Psoas muscle (tissue), 8 donors: Measurements from ENCODE around the gene GPX4. TPM values are rescaled to one million over a fixed set of nuclear protein-coding genes. Genes with fewer than 3 reads are reported as not detected.

Experiments used
- ATAC-seq, 4 donors: fragments of 200-7000 bp; cut with Tn5 transposase; one replicate each; pipeline ENCODE4 v1.9.1; 2020; ENCODE audit warnings: moderate library complexity in 3 of 4, mild to moderate bottlenecking in 2 of 4
- DNase-seq, 2 donors: peaks; one replicate each; pipeline ENCODE4 v3.0.0-alpha.2; 2020
- H3K27ac ChIP-seq: fragments of 200-600 bp; one replicate; pipeline ENCODE4 v1.8.0; 2022
- H3K27me3 ChIP-seq, 3 donors: fragments of 200-600 bp in 1 of 3; one replicate each; pipeline versions ENCODE4 v1.6.1 to v1.8.0; 2013 to 2022; ENCODE audit warnings: low read length in 2 of 3, mild to moderate bottlenecking in 2 of 3, moderate library complexity in 1 of 3; ENCODE audit not compliant: insufficient read depth in 3 of 3
- H3K36me3 ChIP-seq, 2 donors: fragments of 200-600 bp in 1 of 2; one replicate each; pipeline versions ENCODE4 v1.6.1 to v1.8.0; 2013 to 2022; ENCODE audit warnings: low read depth in 1 of 2, mild to moderate bottlenecking in 1 of 2, moderate library complexity in 1 of 2; ENCODE audit not compliant: insufficient read depth in 1 of 2
- H3K4me1 ChIP-seq: fragments of 200-600 bp; one replicate; pipeline ENCODE4 v1.8.0; 2022
- H3K4me3 ChIP-seq: fragments of 200-600 bp; one replicate; pipeline ENCODE4 v1.8.0; 2022; ENCODE audit warnings: mild to moderate bottlenecking
- H3K9me3 ChIP-seq: fragments of 200-600 bp; one replicate; pipeline ENCODE4 v1.8.0; 2022
- WGBS, 3 donors: extraction: QIAGEN DNeasy Blood & Tissue Kit; methylation state at CpG; one replicate each; pipeline versions ENCODE4 v1.1.6 to v1.1.7; 2013; 5-methylcytosine and 5-hydroxymethylcytosine counted together
- intact Hi-C, 2 donors: fragments of 100-400 bp; cut with DNase I; formaldehyde crosslinking; loops; one replicate each; pipeline versions ENCODE4 v1.11.0 to v1.14.2; 2022
- polyA plus RNA-seq, 3 donors: library from polyadenylated mRNA; stranded (reverse); fragments of 200-250 nt; gene quantifications; one replicate each; pipeline ENCODE4 v1.2.3, GENCODE V29; 2013
- total RNA-seq, 4 donors: library from RNA; stranded (reverse); fragmentation: NEBNext Ultra II Directional in 2 of 4; extraction: Animal tissue kit (Norgen Biotek cat#: 25700) in 2 of 4; gene quantifications; one replicate each; pipeline versions ENCODE4 v1.2.1 to v1.2.4, GENCODE V29; 2021 to 2023
- TF ChIP-seq, protein P1 (sequence below): fragments of 200-600 bp; IDR thresholded peaks from one replicate; pipeline ENCODE4 v1.8.0; 2022; ENCODE audit warnings: antibody characterized with exemption
- donor health status: healthy with polysubstance abuse.
- donor health status: DM: no; HTN: no; CAD: no; lungs with moderate emphysema.
- donor health status: Bipolar disorder and iron deficiency.
- donor health status: healthy.
- donor health status: DM: yes; HTN: yes; CAD: no.
- donor health status: DM: no; HTN: no; CAD: no.
- donor health status: DM: no; HTN: no; CAD: no.
- donor health status: DM: yes; HTN: yes; CAD: no.

Gene GPX4
- total and polyA plus RNA-seq, 7 donors: 279 to 762 (median 490) TPM

DNA sequence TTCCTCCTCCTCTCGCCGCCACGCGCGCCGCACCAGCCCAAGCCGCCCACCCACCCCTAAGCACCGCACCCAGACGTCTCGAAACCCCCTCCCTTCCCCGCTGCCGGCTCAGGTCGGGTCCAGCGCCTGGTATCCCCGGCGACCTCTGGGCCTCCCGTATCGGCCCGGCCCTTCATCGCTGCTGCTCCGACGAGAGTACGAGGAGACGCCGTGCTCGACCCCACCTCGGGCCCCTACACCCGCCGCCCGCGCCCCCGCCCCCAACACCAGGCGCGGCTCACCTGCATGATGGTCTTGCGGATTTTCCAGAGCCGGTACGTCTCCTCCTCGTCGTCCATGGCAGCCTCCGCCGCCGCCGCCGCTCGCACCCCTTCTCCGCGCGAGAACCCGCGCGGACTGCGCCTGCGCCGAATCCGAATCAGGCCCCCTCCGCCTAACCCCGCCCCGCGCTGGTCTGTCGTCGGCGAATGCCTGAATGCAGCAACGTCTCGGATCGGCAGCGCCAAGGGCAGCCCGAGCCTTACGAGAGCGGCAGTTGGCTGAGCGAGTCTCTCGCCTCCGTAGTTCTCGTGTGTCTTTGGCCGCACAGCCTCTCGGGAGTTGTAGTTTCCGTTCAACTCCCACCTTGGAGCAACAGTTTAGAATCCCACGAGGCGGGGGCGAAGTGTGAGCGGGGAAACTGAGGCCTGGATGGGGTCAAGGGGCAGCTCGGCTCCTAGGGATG is 8.7 kb upstream of the GPX4 start, which contains the start of gene POLR2E:
Gene POLR2E (minus strand): TSS at position 398 of the 724 bp plus-strand sequence. CDS start 60 bp downstream, at position 338.
- DNase-seq (peak; percentile 98 to 100), ATAC-seq (peak; percentile 96 to 98 (median 97))
- Histone ChIP-seq H3K27me3 (no peaks in the 10 kb centered on the region), H3K36me3 (peaks cover 0 to 36% of the 10 kb centered on the region in 2 donors), H3K27ac (peak within 1 kb of the TSS; percentile 73), H3K4me1 (peaks cover 15% of the 10 kb centered on the region), H3K4me3 (peak within 1 kb of the TSS; percentile 78), H3K9me3 (no peaks in the 10 kb centered on the region)
- TF ChIP-seq, protein P1, sequence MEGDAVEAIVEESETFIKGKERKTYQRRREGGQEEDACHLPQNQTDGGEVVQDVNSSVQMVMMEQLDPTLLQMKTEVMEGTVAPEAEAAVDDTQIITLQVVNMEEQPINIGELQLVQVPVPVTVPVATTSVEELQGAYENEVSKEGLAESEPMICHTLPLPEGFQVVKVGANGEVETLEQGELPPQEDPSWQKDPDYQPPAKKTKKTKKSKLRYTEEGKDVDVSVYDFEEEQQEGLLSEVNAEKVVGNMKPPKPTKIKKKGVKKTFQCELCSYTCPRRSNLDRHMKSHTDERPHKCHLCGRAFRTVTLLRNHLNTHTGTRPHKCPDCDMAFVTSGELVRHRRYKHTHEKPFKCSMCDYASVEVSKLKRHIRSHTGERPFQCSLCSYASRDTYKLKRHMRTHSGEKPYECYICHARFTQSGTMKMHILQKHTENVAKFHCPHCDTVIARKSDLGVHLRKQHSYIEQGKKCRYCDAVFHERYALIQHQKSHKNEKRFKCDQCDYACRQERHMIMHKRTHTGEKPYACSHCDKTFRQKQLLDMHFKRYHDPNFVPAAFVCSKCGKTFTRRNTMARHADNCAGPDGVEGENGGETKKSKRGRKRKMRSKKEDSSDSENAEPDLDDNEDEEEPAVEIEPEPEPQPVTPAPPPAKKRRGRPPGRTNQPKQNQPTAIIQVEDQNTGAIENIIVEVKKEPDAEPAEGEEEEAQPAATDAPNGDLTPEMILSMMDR: no peak
- WGBS, 3 donors: 0% methylated on average over 61 to 81 of the region's 81 CpGs
- intact Hi-C loops: loop anchor here (5.0 kb wide), 1 partner anchor 53 kb away; the partner anchor contains the start of gene ABCA7 (in 2 of the 2)

DNA sequence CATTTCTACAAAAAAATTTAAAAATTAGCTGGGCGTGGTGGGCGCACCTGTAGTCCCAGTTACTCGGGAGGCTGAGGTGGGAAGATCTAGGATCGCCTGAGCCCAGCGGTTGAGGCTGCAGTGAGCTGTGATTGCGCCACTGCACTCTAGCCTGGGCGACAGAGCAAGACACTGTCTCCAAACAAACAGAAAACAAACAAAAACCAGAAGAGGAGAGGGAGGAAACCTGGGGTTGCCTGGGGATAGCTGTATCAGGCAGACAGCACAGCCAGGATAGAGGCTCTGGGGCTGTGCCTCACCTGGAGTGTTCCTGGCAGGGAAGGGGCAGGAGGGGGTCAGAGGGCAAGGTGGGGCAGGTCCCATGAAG is 6.0 kb upstream of the GPX4 start:
- peak in 1 of 2 donors; percentile 47 for DNase-seq
- Histone ChIP-seq H3K27ac (peak overlapping the region; percentile 97), H3K36me3 (peaks cover 0 to 10% of the 10 kb centered on the region in 2 donors), H3K27me3 (no peaks in the 10 kb centered on the region), H3K4me1 (peaks cover 31% of the 10 kb centered on the region), H3K9me3 (no peaks in the 10 kb centered on the region), H3K4me3 (no peak overlapping the region)
- ATAC-seq: no peak
- TF ChIP-seq, protein P1: no peak
- WGBS, 3 donors: 86 to 91% (median 87%) methylated on average over 7 of the region's 7 CpGs
- intact Hi-C loops: no loop called here

DNA sequence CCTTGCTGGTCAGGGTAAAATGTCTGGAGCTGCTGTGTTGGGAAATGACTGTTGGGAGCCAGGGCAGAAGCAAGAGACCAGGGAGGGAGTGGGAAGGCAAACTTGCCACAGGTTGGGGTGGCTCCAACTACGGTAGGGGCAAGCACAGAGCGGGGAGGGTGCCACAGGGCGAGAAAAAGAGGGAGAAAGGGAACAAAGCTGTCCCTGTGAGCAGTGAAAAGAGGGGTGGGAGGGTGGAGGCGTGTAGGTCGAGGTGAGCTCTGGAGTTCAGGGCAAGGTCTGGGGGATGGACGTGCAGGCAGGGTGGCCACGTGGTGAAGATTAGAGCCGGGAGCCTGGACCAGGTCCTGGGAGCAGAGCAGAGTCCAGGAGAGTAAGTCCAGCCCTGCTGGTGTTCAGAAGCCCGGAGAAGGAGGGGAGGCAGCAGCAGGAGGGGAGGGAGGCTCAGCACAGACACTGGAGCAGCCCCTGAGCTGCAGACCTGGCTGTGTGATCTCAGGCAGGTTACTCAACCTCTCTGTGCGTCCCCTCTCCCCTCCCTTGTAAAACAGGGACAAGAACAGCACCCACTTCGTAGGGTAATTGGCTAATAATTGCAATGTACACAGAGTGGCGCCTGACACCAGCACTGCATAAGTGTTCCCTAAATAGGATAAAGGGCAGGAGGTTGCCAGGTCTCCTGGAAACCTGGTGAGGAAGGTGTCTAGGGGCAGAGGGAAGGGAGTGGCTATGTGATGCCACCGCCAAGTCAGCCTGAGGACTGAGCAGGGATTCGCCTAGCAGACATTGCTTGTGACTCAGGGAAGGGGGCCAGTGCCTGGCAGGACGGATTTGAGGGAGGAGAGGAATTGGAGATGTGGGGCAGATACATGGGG is 5.4 kb upstream of the GPX4 start:
- Histone ChIP-seq H3K9me3 (no peaks in the 10 kb centered on the region), H3K27me3 (no peaks in the 10 kb centered on the region), H3K4me1 (peaks cover 37% of the 10 kb centered on the region), H3K36me3 (peaks cover 0 to 5% of the 10 kb centered on the region in 2 donors), H3K4me3 (no peak overlapping the region), H3K27ac (peak overlapping the region; percentile 97)
- intact Hi-C loops: no loop called here
- ATAC-seq: no peak
- DNase-seq: no peak
- TF ChIP-seq, protein P1: no peak
- 60 to 74% (median 60%) methylated on average over 15 of the region's 15 CpGs for WGBS, 3 donors

DNA sequence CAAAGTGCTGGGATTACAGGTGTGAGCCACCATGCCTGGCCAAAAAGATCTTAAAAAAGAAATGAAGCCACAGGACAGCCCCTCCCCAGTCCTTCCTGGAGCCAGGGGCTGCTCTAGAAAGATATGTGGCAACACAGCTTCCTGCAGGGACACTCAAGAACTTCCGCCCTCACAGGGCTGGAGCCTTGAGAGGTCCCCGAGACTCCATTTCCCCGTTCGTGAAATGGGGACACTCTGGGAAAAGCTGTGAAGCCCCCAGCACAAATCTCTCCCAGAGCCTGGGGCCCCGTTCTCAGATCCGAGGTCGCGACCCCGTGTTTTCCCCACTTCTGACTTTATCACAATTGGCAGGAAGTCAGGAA is 2.5 kb upstream of the GPX4 start:
- TF ChIP-seq, protein P1: no peak

More for the DNA sequence above, 2.5 kb upstream of the GPX4 start:
- Histone ChIP-seq H3K9me3 (no peaks in the 10 kb centered on the region), H3K27ac (peak overlapping the region; percentile 97), H3K27me3 (no peaks in the 10 kb centered on the region), H3K36me3 (peaks cover 0 to 4% of the 10 kb centered on the region in 2 donors), H3K4me1 (peaks cover 28% of the 10 kb centered on the region), H3K4me3 (peak overlapping the region; percentile 1)
- no peak for ATAC-seq
- 27 to 37% (median 30%) methylated on average over 9 of the region's 9 CpGs for WGBS, 3 donors
- DNase-seq: peak in 1 of 2 donors; percentile 65
- intact Hi-C loops: no loop called here
